ENCODE measurements around the gene C1orf115.

DNA sequence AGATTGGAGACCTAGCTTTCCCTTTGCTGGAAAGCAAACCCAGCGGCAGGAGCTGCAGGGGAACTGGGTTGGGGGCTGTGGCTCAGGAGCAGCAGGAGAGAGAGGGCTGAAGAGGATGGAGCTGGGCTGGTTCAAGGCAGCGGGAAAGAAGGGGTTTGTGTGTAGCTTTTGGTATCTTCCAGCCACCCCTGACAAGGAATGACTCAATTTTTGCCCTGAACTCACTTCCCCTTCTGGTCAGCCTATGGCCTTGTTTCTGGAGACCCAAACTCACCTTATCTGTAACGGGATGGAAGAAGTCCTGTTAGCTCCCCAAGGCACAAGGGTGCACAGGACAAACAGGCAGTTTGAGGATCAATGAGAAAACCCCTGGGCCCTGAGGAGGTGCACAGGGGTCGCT lies 13.1 kb downstream of the C1orf115 start:
- TF ChIP-seq, protein P1, sequence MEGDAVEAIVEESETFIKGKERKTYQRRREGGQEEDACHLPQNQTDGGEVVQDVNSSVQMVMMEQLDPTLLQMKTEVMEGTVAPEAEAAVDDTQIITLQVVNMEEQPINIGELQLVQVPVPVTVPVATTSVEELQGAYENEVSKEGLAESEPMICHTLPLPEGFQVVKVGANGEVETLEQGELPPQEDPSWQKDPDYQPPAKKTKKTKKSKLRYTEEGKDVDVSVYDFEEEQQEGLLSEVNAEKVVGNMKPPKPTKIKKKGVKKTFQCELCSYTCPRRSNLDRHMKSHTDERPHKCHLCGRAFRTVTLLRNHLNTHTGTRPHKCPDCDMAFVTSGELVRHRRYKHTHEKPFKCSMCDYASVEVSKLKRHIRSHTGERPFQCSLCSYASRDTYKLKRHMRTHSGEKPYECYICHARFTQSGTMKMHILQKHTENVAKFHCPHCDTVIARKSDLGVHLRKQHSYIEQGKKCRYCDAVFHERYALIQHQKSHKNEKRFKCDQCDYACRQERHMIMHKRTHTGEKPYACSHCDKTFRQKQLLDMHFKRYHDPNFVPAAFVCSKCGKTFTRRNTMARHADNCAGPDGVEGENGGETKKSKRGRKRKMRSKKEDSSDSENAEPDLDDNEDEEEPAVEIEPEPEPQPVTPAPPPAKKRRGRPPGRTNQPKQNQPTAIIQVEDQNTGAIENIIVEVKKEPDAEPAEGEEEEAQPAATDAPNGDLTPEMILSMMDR (IDR thresholded peaks at IDR 0.05; ENCODE audit: low read depth, low read length, poor library complexity, severe bottlenecking): no peak
- no peak for TF ChIP-seq EZH2phosphoT487 (IDR thresholded peaks at IDR 0.05; ENCODE audit: borderline replicate concordance, low read length)
